PC-9 (cell line): ENCODE measurements around the gene AKR7A3. TPM values are rescaled to one million over a fixed set of nuclear protein-coding genes. Genes with fewer than 3 reads are reported as not detected.
"Not testable (repeated sequence)": the region's sequence is repeated elsewhere in the genome, so short reads cannot be mapped to it uniquely, and the experiment has no call there.

Experiments used
- BruUV-seq: library from RNA; stranded (reverse); fragments of 400-500 nt; replicated peaks from 2 replicates; lab custom pipeline; 2021; lab: Mats Ljungman, UMichigan
- CTCF ChIA-PET: fragments of 300-600 bp; sonication (Branson Sonifier 250); formaldehyde crosslinking; loops from one replicate; lab custom pipeline; 2022; ENCODE audit warnings: antibody characterized with exemption; lab: Charles Lee
- POLR2A ChIA-PET: fragments of 300-600 bp; sonication (Branson Sonifier 250); formaldehyde crosslinking; loops from one replicate; lab custom pipeline; 2022; ENCODE audit warnings: antibody characterized with exemption; ENCODE audit not compliant: unreplicated experiment; lab: Charles Lee
- DNase-seq, 2 experiments: peaks; one replicate each; pipeline versions ENCODE4 v3.0.0 to v3.0.0-alpha.2; 2015 to 2022; ENCODE audit warnings: mixed read lengths in 1 of 2
- H2AFZ ChIP-seq: fragments of 200-600 bp; sonication (generic); 2 replicates; pipeline ENCODE4 v1.8.1; 2017; ENCODE audit warnings: antibody characterized with exemption
- H3F3A ChIP-seq: fragments of 200-600 bp; sonication (generic); 2 replicates; pipeline ENCODE4 v1.8.1; 2017; ENCODE audit warnings: antibody characterized with exemption, mild to moderate bottlenecking, low read depth; ENCODE audit not compliant: insufficient read depth
- H3K27ac ChIP-seq: fragments of 200-600 bp; sonication (generic); 2 replicates; pipeline ENCODE4 v1.6.1; 2016; ENCODE audit warnings: mixed run types
- H3K27me3 ChIP-seq: fragments of 200-600 bp; sonication (generic); 2 replicates; pipeline ENCODE4 v1.6.1; 2016; ENCODE audit warnings: low read depth, mixed run types; ENCODE audit not compliant: insufficient read depth
- H3K36me3 ChIP-seq: fragments of 200-600 bp; sonication (generic); 2 replicates; pipeline ENCODE4 v1.6.1; 2016; ENCODE audit warnings: low read depth, mixed run types
- H3K4me1 ChIP-seq: fragments of 200-600 bp; sonication (generic); replicated peaks from 2 replicates; pipeline ENCODE4 v1.6.1; 2016; ENCODE audit warnings: mixed run types; ENCODE audit not compliant: insufficient read depth
- H3K4me2 ChIP-seq: fragments of 200-600 bp; sonication (generic); 2 replicates; pipeline ENCODE4 v1.6.1; 2017; ENCODE audit warnings: mixed run types
- H3K4me3 ChIP-seq: fragments of 200-600 bp; sonication (generic); 2 replicates; pipeline ENCODE4 v1.6.1; 2016; ENCODE audit warnings: mixed run types
- H3K79me2 ChIP-seq: fragments of 200-600 bp; sonication (generic); 2 replicates; pipeline ENCODE4 v1.6.1; 2017; ENCODE audit warnings: low read depth, mixed run types
- H3K9me2 ChIP-seq: fragments of 200-600 bp; sonication (generic); 2 replicates; pipeline ENCODE4 v1.8.1; 2017; ENCODE audit warnings: mild to moderate bottlenecking; ENCODE audit not compliant: insufficient read depth
- H3K9me3 ChIP-seq: fragments of 200-600 bp; sonication (generic); 2 replicates; pipeline ENCODE4 v1.8.1; 2016; ENCODE audit warnings: low read depth; ENCODE audit not compliant: insufficient read depth
- H4K20me1 ChIP-seq: fragments of 200-600 bp; sonication (generic); 2 replicates; pipeline ENCODE4 v1.8.1; 2017; ENCODE audit not compliant: insufficient read depth
- EZH2 ChIP-seq: fragments of 200-600 bp; sonication (generic); IDR thresholded peaks from 2 replicates; pipeline ENCODE4 v1.8.0; 2017; ENCODE audit warnings: antibody characterized with exemption, low read depth
- intact Hi-C: fragments of 100-400 bp; cut with micrococcal nuclease; formaldehyde crosslinking; loops from one replicate; pipeline ENCODE4 v1.10.0; 2022; ENCODE audit not compliant: unreplicated experiment
- total RNA-seq: library from RNA; stranded (reverse); gene quantifications from 2 replicates; pipeline ENCODE4 v1.2.3, GENCODE V29; 2021
- TF ChIP-seq, protein P1 (sequence below): fragments of 200-600 bp; sonication (generic); conservative IDR thresholded peaks from 2 replicates; pipeline ENCODE4 v1.6.1; 2017; ENCODE audit warnings: mixed run types, antibody characterized with exemption, mild to moderate bottlenecking, moderate library complexity

AKR7A3 gene
- total RNA-seq, 1 experiment from 2014 or later, result 1.9 TPM

- Histone ChIP-seq H3K79me2 (peaks cover 32% of the 10 kb centered on the region), H3K4me2 (no peak overlapping the region), H2AFZ (no peak overlapping the region), H3K4me3 (no peak overlapping the region), H3K9me3 (no peaks in the 10 kb centered on the region), H3K9me2 (no peaks in the 10 kb centered on the region), H3K27ac (no peak overlapping the region), H3K27me3 (no peaks in the 10 kb centered on the region), H3K4me1 (peaks cover 11% of the 10 kb centered on the region), H3K36me3 (no peaks in the 10 kb centered on the region), H4K20me1 (peaks cover 21% of the 10 kb centered on the region), H3F3A (no peaks in the 10 kb centered on the region; the same call in 1 of the 2 replicates)
- TF ChIP-seq, protein P1, sequence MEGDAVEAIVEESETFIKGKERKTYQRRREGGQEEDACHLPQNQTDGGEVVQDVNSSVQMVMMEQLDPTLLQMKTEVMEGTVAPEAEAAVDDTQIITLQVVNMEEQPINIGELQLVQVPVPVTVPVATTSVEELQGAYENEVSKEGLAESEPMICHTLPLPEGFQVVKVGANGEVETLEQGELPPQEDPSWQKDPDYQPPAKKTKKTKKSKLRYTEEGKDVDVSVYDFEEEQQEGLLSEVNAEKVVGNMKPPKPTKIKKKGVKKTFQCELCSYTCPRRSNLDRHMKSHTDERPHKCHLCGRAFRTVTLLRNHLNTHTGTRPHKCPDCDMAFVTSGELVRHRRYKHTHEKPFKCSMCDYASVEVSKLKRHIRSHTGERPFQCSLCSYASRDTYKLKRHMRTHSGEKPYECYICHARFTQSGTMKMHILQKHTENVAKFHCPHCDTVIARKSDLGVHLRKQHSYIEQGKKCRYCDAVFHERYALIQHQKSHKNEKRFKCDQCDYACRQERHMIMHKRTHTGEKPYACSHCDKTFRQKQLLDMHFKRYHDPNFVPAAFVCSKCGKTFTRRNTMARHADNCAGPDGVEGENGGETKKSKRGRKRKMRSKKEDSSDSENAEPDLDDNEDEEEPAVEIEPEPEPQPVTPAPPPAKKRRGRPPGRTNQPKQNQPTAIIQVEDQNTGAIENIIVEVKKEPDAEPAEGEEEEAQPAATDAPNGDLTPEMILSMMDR, result no peak
- TF ChIP-seq EZH2, result no peak
- ChIA-PET CTCF (no interaction called here), POLR2A (no interaction called here)
- DNase-seq, result no peak
- BruUV-seq, result no TSS peak
- intact Hi-C loops, result no loop called here
Observed at GRCh38 chr1:19257178-19257914, 31.2 kb downstream of the AKR7A3 start.

DNA sequence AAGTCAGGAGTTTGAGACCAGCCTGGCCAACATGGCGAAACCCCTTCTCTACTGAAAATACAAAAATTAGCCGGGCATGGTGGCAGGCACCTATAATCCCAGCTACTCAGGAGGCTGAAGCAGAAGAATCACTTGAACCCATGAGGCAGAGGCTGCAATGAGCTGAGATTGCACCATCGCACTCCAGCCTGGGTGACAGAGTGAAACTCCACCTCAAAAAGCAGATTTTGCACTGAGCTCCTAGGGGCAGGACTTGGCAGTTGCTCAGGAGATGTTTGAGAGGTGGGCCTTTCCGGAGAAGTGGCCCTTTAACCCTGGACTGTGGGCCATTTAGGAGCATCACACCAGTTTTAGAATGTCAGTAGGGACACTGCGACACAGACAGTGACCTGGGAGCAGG is 32.3 kb downstream of the AKR7A3 start:
- Histone ChIP-seq H3K4me1 (peaks cover 11% of the 10 kb centered on the region), H3K79me2 (peaks cover 40% of the 10 kb centered on the region), H4K20me1 (peaks cover 21% of the 10 kb centered on the region)
- H3K4me2 ChIP-seq, H3F3A ChIP-seq, H3K27me3 ChIP-seq, H3K36me3 ChIP-seq, intact Hi-C loops, H3K27ac ChIP-seq, H2AFZ ChIP-seq, CTCF ChIA-PET, H3K9me2 ChIP-seq, BruUV-seq, H3K9me3 ChIP-seq, DNase-seq, H3K4me3 ChIP-seq, POLR2A ChIA-PET: not testable (repeated sequence)

GRCh38 chr1:19255288-19255687 is 33.3 kb downstream of the AKR7A3 start:
- H3K9me3 ChIP-seq, result no peaks in the 10 kb centered on the region
- no peaks in the 10 kb centered on the region for H3K36me3 ChIP-seq
- POLR2A ChIA-PET, result no interaction called here
- H3F3A ChIP-seq, result no peaks in the 10 kb centered on the region; the same call in 1 of the 2 replicates
- H3K27me3 ChIP-seq, result no peaks in the 10 kb centered on the region
- no peak overlapping the region for H3K4me2 ChIP-seq
- H3K27ac ChIP-seq, result no peak overlapping the region
- peaks cover 21% of the 10 kb centered on the region for H4K20me1 ChIP-seq
- H2AFZ ChIP-seq, result no peak overlapping the region
- no peak for DNase-seq
- BruUV-seq, result no TSS peak
- no peaks in the 10 kb centered on the region for H3K9me2 ChIP-seq
- intact Hi-C loops, result no loop called here
- no peak overlapping the region for H3K4me3 ChIP-seq
- peaks cover 14% of the 10 kb centered on the region for H3K4me1 ChIP-seq
- H3K79me2 ChIP-seq, result peaks cover 50% of the 10 kb centered on the region
- no peak for TF ChIP-seq EZH2
- TF ChIP-seq, protein P1, result no peak
- CTCF ChIA-PET, result no interaction called here
